Stimulated activated effector memory CD8-positive, alpha-beta T cell treated with anti-CD3 and anti-CD28 coated beads, Interleukin-12 subunit alpha, Interleukin-12 subunit beta, amount 100 ng/mL, for 72 hours (primary cell): ENCODE results near the gene DOCK3.
A peak's percentile ranks its signal among the peaks of the same experiment; 100 is the strongest.

Source experiments
- ATAC-seq: fragments of 150-1000 bp; cut with Tn5 transposase; 2 replicates; pipeline ENCODE4 v1.10.0; 2021
- DNase-seq, 2 donors: peaks; one replicate each; pipeline ENCODE4 v3.0.0; 2021 to 2022; ENCODE audit warnings: low spot score in 2 of 2
- H3K27ac Mint-ChIP-seq: one replicate; pipeline ENCODE4 v1.8.0; 2022; ENCODE audit warnings: mild to moderate bottlenecking, mixed read lengths
- H3K36me3 Mint-ChIP-seq: one replicate; pipeline ENCODE4 v1.8.0; 2022; ENCODE audit warnings: mild to moderate bottlenecking, mixed read lengths
- H3K4me1 Mint-ChIP-seq: one replicate; pipeline ENCODE4 v1.8.0; 2022; ENCODE audit warnings: mixed read lengths
- H3K4me3 Mint-ChIP-seq: one replicate; pipeline ENCODE4 v1.8.0; 2022; ENCODE audit warnings: mild to moderate bottlenecking, mixed read lengths
- H3K9me3 Mint-ChIP-seq: one replicate; pipeline ENCODE4 v1.8.0; 2022; ENCODE audit warnings: mixed read lengths

The DOCK3 gene

DNA sequence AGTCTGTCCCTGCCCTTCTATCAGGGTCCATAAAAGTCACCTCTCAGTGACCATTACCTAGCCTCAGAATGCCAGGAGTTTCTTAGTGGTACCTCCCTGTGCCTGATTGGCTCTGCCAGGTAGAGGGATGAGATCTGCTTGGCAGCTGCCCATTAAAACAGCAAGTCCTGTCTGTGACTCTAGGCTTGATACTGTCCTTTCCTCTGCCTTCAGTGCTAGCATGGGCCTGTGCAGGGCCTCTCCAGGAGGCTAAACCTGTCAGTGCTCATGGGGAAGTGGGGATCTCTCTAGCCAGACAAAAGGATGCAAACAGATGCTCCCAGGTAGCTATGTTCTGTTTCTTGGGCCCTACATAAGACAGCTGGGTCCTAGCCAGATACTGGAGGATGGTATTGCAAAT, 700.4 kb downstream of the DOCK3 start:
- DNase-seq (no peak), ATAC-seq (no peak)
- no peaks in the 10 kb centered on the region for H3K36me3 Mint-ChIP-seq
- no peaks in the 10 kb centered on the region for H3K9me3 Mint-ChIP-seq
- no peaks in the 10 kb centered on the region for H3K4me1 Mint-ChIP-seq
- H3K27ac Mint-ChIP-seq = no peak overlapping the region
- no peak overlapping the region for H3K4me3 Mint-ChIP-seq

DNA sequence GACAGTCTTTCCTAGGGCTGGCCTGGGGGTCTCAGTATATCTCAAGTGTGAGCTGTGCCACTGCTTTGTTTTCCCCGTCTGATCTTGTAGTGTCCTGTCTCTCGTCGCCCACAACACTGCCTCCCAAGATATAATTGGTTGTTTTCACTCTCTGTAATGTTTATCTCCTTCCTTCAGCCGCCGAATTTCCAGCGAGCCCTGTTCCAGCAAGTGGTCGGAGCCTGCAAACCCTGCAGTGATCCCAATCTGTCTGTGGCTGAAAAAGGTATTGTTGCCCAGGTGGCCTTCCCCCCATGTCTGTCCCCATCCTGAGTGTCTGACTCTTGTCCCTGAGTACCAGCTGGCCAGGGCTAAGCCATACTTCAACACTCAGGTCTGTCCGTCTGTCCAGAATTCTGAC, 700.8 kb downstream of the DOCK3 start:
- no peak for ATAC-seq
- Mint-ChIP-seq H3K9me3 (no peaks in the 10 kb centered on the region), H3K4me1 (no peaks in the 10 kb centered on the region), H3K4me3 (no peak overlapping the region), H3K27ac (no peak overlapping the region), H3K36me3 (no peaks in the 10 kb centered on the region)
- no peak for DNase-seq

DNA sequence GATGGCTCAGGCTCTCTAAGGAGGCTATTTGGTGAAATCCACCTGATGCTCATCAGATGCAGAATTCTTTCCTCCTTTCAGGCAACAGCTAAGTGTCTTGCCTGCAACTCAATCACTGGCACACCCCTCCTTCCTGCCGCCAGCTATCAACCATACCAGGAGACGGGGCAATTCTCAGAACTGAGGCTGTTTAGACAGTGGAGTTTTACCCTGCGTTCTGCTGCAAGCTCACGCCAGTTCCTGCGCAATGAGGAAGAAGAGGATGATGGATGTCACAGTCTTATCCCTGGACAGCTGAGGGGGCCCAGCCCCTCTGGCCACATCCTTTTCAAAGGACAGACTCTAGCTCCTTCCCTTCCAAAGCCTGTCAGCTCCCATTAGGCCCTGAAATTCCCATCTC, 703.3 kb downstream of the DOCK3 start:
- ATAC-seq (no peak), DNase-seq (no peak)
- Mint-ChIP-seq H3K36me3 (no peaks in the 10 kb centered on the region), H3K4me3 (no peak overlapping the region), H3K9me3 (no peaks in the 10 kb centered on the region), H3K27ac (no peak overlapping the region), H3K4me1 (peaks cover under 1% of the 10 kb centered on the region)

DNA sequence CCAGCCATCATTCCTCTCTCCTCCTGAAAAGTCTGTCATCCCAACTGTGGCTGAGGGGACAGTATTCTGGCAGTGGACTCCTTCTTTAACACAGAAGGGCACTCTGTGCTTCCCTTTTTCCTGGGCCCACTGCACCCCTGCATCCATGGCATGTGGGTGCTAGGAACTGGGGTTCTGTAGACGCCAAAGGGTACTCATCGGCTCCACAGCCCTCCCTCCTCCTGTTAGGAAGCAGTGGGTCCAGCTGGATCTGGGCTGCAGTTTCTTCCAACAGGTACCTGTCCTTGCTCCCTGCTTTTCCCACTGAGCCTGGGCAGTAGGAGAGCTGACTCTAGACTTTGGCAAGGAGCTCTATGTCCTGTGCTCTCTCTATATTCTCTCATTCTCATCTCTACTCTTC, 704.0 kb downstream of the DOCK3 start:
- no peak for ATAC-seq
- peaks cover 8% of the 10 kb centered on the region for H3K4me1 Mint-ChIP-seq
- peaks cover 6% of the 10 kb centered on the region for H3K36me3 Mint-ChIP-seq
- H3K27ac Mint-ChIP-seq = no peak overlapping the region
- H3K9me3 Mint-ChIP-seq = no peaks in the 10 kb centered on the region
- no peak overlapping the region for H3K4me3 Mint-ChIP-seq
- DNase-seq = no peak

DNA sequence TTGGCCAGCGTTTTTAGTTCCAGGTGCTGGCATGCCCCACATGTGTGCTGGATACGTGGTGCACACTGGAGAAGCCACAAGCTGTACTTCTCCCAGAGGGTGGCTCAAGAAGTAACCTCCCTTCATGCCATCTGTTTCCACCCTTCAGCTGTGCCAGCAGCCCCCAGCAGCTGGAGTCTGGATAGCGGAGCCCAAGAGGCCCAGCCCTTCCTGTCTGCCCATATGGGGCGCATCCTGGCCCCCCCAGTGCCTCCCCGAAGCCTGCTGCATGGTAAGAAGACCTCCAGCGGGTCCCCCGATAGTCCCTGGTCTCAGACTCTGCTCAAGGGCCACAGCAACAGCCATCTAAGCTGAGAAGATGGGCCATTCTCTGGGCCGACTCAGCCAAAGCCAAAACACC, 704.6 kb downstream of the DOCK3 start:
- H3K9me3 Mint-ChIP-seq = no peaks in the 10 kb centered on the region
- ATAC-seq (no peak), DNase-seq (no peak)
- peaks cover 11% of the 10 kb centered on the region for H3K36me3 Mint-ChIP-seq
- H3K4me3 Mint-ChIP-seq = no peak overlapping the region
- H3K27ac Mint-ChIP-seq = no peak overlapping the region
- H3K4me1 Mint-ChIP-seq = peaks cover 13% of the 10 kb centered on the region

DNA sequence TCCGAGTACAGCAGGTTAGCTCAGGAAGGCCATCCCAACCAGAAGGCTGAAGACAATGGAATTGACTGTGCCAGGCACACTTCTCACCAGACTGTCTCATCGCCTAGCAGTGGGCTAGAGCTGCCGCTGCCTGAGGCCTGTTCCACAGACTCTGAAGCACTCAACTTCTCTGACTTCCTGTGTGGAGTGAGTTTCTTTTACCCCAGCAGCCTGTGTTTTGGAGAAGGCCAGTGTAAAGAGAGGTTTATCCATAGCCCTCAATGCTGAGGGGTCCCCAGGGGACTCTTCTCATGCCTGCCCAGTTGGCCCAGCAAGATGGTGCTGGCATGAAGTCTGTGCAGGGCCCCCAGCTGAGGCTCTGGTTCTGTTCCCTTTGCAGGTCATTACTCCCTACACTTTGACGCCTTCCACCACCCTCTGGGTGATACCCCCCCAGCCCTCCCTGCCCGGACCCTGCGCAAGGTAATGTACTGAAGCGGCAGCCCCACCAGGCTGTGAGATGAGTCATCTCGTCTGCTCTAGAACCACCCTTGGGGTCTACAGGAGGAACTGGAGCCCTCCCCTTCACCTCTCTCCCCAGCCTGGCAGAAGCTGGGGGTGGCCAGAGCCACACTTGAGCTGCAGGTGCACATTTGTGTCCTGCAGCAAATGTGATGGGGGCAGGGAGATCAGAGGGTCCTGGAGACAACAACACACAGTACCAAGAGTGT, 705.2 kb downstream of the DOCK3 start:
- peaks cover 13% of the 10 kb centered on the region for H3K4me1 Mint-ChIP-seq

DNA sequence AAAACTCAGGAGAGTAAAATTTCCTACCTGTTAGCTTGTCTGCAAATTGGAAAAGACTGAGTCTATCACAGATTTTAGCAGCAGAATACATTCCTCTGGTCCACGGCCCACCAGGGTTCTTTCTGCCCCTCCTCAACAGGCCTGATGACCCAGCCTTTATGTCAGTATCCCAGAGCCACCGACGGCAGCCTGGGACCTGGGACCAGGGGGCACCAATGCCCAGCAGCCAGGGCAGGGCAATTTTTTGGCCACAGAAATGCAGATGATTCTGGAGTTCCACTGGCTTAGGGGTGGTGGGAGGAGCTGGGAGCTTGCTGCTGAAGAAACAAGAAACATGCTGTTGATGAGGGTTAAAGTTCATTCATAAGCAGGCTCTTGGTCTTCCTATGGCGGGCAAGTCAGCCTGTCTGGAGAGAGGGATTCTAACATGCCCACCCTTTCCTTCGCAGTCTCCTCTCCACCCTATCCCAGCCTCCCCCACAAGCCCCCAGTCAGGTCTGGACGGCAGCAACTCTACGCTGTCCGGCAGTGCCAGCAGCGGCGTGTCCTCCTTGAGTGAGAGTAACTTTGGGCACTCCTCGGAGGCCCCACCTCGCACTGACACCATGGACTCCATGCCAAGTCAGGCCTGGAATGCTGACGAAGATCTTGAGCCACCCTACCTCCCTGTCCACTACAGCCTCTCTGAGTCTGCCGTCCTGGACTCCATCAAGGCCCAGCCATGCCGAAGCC, 706.0 kb downstream of the DOCK3 start:
- peaks cover 16% of the 10 kb centered on the region for H3K4me1 Mint-ChIP-seq
- H3K36me3 Mint-ChIP-seq = peaks cover 26% of the 10 kb centered on the region
- no peaks in the 10 kb centered on the region for H3K9me3 Mint-ChIP-seq
- no peak for ATAC-seq
- no peak for DNase-seq
- no peak overlapping the region for H3K27ac Mint-ChIP-seq
- no peak overlapping the region for H3K4me3 Mint-ChIP-seq

More for the DNA sequence above, 705.2 kb downstream of the DOCK3 start:
- ATAC-seq (no peak), DNase-seq (no peak)
- Mint-ChIP-seq H3K4me3 (no peak overlapping the region), H3K36me3 (peaks cover 17% of the 10 kb centered on the region), H3K9me3 (no peaks in the 10 kb centered on the region), H3K27ac (no peak overlapping the region)

DNA sequence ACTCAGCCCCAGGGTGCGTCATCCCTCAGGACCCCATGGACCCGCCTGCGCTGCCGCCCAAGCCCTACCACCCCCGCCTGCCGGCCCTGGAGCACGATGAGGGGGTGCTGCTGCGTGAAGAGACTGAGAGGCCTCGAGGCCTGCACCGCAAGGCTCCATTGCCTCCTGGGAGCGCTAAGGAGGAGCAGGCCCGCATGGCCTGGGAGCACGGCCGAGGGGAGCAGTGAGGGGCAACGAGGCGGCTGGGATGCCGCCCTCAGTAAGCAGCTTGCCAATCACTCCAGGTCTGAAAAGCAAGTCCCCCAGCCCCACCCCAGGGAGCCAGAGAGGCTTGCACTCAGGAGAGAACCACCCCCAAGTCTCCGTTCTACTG, 706.6 kb downstream of the DOCK3 start:
- H3K27ac Mint-ChIP-seq = no peak overlapping the region
- ATAC-seq = no peak

DNA sequence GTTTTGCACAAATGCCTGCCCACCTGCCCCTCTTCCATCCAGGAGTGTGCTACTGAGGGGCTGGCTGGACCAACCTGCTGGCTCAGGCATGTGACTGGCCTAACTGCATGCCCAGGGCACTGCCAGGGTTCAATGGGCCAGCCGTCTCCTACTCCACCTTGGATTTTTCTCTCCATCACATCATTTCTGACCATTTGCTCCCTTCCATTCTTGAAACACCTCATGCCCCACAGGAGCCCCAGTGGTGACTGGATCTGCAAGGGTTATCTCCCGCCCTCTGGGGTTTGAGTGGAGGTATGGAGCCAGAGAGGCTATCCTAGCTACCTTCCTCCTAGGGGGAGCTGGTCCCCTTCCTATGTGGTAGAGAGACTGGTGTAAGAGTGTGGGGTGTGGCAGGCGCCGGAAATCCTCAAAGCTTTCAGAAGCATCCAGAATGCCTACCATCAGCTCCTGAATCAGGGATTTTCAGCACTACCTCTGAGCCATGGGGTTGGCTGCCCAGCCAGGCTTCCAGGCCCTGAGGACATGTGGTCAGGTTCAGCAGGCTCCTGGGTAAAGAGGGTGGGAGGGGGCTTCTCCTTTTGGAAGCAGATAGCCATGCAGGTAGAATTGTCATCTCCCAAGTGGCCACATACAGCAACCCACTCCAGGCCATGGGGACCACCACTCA, 707.5 kb downstream of the DOCK3 start:
- ATAC-seq = no peak
- H3K27ac Mint-ChIP-seq = no peak overlapping the region
- H3K36me3 Mint-ChIP-seq = peaks cover 41% of the 10 kb centered on the region
- no peak overlapping the region for H3K4me3 Mint-ChIP-seq
- no peak for DNase-seq
- no peaks in the 10 kb centered on the region for H3K9me3 Mint-ChIP-seq
- H3K4me1 Mint-ChIP-seq = peaks cover 28% of the 10 kb centered on the region

More for the DNA sequence above, 706.6 kb downstream of the DOCK3 start:
- H3K9me3 Mint-ChIP-seq = no peaks in the 10 kb centered on the region
- no peak overlapping the region for H3K4me3 Mint-ChIP-seq
- peaks cover 32% of the 10 kb centered on the region for H3K36me3 Mint-ChIP-seq
- DNase-seq = no peak
- H3K4me1 Mint-ChIP-seq = peaks cover 22% of the 10 kb centered on the region

DNA sequence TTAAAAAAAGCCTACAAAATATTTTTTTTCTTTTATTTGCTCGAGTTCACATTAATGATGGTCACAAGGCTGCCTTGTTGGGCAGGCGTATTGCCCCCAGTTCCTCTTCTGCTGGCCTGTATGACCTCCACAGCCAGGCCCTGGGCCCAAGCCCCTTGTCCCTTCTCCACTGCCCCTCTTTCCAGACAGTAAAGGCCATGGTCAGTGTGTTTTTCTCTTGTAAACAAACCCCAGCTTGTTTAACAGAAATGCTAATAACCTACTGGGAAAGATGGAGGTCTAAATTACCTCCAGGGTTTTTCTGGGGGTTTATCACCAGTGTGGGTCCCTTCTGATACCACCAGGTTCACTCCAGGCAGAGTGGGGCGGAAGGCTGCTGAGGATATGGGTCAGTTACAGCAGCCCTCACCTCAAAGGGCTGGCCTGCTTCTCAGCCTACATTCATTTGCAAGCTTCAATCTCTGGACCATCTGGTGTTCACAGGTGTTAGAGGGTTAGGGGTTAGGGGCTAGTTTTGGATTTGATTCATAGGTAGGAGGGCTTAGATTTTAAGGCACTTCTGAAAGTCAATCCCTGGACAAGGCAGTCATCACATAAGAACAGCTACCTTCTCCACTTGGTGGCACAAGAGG, 708.3 kb downstream of the DOCK3 start:
- Mint-ChIP-seq H3K36me3 (peaks cover 49% of the 10 kb centered on the region), H3K27ac (peak overlapping the region; percentile 100), H3K4me3 (peak overlapping the region; percentile 98), H3K4me1 (peaks cover 35% of the 10 kb centered on the region), H3K9me3 (no peaks in the 10 kb centered on the region)
- DNase-seq (no peak), ATAC-seq (no peak)

DNA sequence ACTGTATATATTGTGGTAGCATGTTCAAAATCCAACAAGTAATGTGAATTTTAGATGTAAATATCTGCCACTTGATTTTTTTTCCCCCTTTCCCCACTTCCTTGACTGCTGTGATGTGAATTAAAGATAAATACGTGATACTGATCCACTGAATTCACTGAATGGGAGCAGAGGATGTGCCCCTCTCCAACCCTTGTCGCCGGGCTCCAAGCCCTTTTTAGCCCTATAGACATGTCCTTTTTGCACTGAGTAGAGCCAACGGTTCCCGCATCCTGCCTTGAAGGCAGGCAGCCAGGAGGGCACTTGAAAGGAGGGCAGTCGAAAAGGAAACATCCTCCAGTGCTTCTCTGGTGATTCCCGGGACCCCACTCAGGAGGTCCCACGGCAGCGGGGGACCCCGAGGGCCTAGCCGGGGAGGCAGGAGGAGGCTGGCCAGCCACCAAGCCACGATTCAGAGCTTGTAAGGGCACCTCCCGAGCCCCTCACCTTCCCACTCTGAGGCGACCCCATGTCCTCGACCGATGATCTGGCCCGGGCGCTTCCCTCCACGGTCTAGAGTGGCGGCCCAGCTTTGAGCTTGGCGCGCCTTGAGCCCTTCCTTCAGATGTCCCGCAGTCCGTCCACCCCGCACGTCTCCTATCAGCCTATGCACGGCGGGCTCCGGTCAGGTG, 709.5 kb downstream of the DOCK3 start:
- DNase-seq (no peak), ATAC-seq (peak; percentile 18)
- Mint-ChIP-seq H3K4me1 (peaks cover 46% of the 10 kb centered on the region), H3K9me3 (no peaks in the 10 kb centered on the region), H3K4me3 (peak overlapping the region; percentile 98), H3K36me3 (peaks cover 60% of the 10 kb centered on the region), H3K27ac (peak overlapping the region; percentile 100)

DNA sequence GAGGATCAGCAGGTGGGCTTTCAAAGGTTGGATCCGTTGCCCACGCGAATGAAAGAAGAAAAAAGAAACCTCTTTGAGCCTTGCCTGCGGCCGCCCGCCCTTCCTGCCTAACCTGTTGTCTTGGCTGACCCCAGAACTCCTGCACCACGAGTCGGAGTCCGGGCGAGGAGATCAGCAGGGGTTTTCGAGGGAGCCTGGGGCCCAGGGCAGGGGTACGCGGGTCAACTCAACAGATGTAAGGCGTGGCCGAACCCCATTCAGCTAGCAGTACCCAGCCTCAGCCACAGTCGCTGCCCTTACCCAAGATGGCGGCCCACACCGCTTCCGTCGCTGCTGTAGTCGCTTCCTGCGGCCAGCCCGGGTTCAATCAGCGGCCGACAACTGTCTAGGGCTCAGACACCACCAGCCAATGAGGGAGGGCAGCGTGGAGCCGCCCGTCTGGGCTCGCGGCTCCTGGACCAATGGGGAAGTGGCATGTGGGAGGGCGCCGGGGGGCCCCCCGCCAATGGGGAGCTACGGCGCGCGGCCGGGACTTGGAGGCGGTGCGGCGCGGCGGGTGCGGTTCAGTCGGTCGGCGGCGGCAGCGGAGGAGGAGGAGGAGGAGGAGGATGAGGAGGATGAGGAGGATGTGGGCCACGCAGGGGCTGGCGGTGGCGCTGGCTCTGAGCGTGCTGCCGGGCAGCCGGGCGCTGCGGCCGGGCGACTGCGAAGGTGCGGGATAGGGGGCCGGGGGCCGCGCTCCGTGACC, 710.2 kb downstream of the DOCK3 start, which contains the start of gene MANF:
Gene MANF (plus strand): TSS at position 566 of the 748 bp plus-strand sequence. CDS start 52 bp downstream, at position 618.
- peak within 1 kb of the TSS; percentile 100 for H3K27ac Mint-ChIP-seq
- H3K36me3 Mint-ChIP-seq = peaks cover 66% of the 10 kb centered on the region
- ATAC-seq = peak; percentile 98
- H3K4me3 Mint-ChIP-seq = peak within 1 kb of the TSS; percentile 98
- H3K9me3 Mint-ChIP-seq = no peaks in the 10 kb centered on the region
- peaks cover 53% of the 10 kb centered on the region for H3K4me1 Mint-ChIP-seq
- DNase-seq = peak; percentile 86 to 97

DNA sequence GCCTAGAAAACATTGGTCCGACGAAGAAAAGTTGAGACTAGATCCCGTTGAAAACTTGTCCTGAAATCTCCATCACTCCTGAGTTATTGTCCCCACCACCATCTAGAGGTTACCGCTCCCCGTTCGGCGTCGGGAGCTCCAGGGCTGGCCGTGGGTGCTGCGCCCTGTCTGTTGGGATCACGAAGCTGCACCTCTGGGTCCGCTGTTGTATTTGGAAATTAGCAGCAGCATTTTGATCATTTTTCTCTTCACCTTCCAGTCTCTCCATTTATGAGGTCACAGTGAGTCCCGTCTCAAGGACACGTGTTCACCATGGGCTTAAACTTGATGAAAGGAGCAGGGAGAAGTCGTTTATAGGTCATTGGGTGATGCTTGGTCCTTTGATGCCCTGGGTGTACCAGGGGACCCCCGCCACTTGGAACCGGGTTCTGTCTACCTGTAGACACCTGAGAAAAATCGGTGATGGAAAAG, 710.9 kb downstream of the DOCK3 start:
- Mint-ChIP-seq H3K9me3 (no peaks in the 10 kb centered on the region), H3K27ac (peak overlapping the region; percentile 100), H3K4me3 (peak overlapping the region; percentile 98), H3K4me1 (peaks cover 60% of the 10 kb centered on the region), H3K36me3 (peaks cover 70% of the 10 kb centered on the region)
- DNase-seq (peak in 1 of 2 donors; percentile 61), ATAC-seq (no peak)

DNA sequence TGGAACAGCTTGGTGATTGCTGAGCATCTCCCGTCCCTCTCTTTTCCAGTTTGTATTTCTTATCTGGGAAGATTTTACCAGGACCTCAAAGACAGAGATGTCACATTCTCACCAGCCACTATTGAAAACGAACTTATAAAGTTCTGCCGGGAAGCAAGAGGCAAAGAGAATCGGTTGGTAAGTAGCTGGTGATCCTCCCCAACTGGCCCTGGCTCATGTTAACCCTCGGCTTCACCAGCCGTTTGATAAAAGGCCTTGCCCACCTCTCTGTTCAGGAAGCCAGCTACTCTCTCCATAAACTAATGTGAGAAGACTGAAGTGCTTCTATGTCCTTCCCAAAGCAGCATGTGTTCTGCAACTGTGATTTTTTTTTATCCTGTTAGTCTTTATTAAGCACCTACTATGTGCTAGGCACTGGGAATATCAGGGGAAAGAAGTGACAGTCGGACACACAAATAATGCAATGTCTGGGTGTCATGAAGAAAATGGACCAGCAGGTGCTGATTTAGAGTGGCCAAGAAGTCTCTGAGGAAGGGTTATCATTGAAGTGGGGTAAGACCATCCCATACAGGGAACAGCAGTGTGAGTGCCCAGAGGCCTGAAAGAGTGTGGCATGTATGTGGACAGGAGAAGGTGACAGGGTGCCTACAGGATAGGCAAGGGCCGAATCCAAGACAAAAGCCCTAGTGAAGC, 711.6 kb downstream of the DOCK3 start:
- H3K27ac Mint-ChIP-seq = peak overlapping the region; percentile 100
- DNase-seq (no peak), ATAC-seq (no peak)
- H3K36me3 Mint-ChIP-seq = peaks cover 73% of the 10 kb centered on the region
- peaks cover 62% of the 10 kb centered on the region for H3K4me1 Mint-ChIP-seq
- peak overlapping the region; percentile 98 for H3K4me3 Mint-ChIP-seq
- H3K9me3 Mint-ChIP-seq = no peaks in the 10 kb centered on the region
